ENCODE results near the gene PIGQ. TPM values are rescaled to one million over a fixed set of nuclear protein-coding genes. Genes with fewer than 3 reads are reported as not detected.

Gene PIGQ
- total and polyA plus RNA-seq, 2 experiments from 2014 or later = 30.2 to 62.3 TPM

DNA sequence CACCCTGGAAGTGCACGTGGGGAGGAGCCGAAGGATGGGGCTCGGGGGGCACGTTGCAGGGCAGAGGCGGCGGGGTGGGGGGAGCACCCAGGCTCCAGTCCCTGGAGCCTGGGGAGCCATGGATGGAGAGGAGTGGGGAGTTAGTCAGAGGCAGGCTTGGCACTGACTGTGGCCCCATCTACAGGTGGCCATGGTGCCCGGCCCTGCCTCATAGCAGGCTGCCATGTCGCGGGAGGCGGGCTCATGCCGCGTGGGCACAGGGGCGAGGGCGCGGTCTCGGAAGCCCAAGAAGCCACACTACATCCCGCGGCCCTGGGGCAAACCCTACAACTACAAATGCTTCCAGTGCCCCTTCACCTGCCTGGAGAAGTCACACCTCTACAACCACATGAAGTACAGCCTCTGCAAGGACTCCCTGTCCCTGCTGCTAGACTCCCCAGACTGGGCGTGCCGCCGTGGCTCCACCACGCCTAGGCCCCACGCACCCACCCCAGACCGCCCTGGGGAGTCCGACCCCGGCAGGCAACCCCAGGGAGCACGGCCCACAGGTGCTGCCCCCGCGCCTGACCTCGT lies 6.6 kb upstream of the PIGQ start:
- H3K4me2 ChIP-seq = no peak overlapping the region
- Mint-ChIP-seq H3K4me1 (no peaks in the 10 kb centered on the region), H3K36me3 (ENCODE audit: low read depth) (no peaks in the 10 kb centered on the region), H3K4me3 (no peak overlapping the region), H3K27me3 (ENCODE audit: insufficient read depth, low read depth, poor library complexity) (peaks cover 12% of the 10 kb centered on the region), H3K9me3 (no peaks in the 10 kb centered on the region), H3K27ac (no peak overlapping the region)
- no peak overlapping the region for H3K4me3 ChIP-seq
- no peaks in the 10 kb centered on the region for H4K20me1 ChIP-seq (replicated peaks; ENCODE audit: insufficient read depth)
- H3K36me3 ChIP-seq (ENCODE audit: insufficient read depth) = no peaks in the 10 kb centered on the region
- peaks cover 11% of the 10 kb centered on the region; the same call in 1 of the 2 replicates for H3K4me1 ChIP-seq (ENCODE audit: insufficient read depth)
- no peak overlapping the region for H2AFZ ChIP-seq
- no peaks in the 10 kb centered on the region for H3K79me2 ChIP-seq (replicated peaks; ENCODE audit: insufficient read depth)
- no peak for ATAC-seq
- H3K27ac ChIP-seq (ENCODE audit: low read depth) = no peak overlapping the region
- TF ChIP-seq EZH2phosphoT487 (IDR thresholded peaks at IDR 0.05; ENCODE audit: unreplicated experiment) = no peak
- no peak for TF ChIP-seq NANOG (IDR thresholded peaks at IDR 0.05; ENCODE audit: borderline replicate concordance)
- TF ChIP-seq, protein P1, sequence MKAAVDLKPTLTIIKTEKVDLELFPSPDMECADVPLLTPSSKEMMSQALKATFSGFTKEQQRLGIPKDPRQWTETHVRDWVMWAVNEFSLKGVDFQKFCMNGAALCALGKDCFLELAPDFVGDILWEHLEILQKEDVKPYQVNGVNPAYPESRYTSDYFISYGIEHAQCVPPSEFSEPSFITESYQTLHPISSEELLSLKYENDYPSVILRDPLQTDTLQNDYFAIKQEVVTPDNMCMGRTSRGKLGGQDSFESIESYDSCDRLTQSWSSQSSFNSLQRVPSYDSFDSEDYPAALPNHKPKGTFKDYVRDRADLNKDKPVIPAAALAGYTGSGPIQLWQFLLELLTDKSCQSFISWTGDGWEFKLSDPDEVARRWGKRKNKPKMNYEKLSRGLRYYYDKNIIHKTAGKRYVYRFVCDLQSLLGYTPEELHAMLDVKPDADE (IDR thresholded peaks at IDR 0.05) = no peak
- TF ChIP-seq STAT1 (IDR thresholded peaks at IDR 0.05; ENCODE audit: unreplicated experiment) = no peak
- no peak for TF ChIP-seq CREB1 (CRISPR knock-in tag; IDR thresholded peaks at IDR 0.05; ENCODE audit: low read depth)
- TF ChIP-seq ZNF331 (CRISPR knock-in tag; IDR thresholded peaks at IDR 0.05; ENCODE audit: low read depth) = no peak
- TF ChIP-seq, protein P2, sequence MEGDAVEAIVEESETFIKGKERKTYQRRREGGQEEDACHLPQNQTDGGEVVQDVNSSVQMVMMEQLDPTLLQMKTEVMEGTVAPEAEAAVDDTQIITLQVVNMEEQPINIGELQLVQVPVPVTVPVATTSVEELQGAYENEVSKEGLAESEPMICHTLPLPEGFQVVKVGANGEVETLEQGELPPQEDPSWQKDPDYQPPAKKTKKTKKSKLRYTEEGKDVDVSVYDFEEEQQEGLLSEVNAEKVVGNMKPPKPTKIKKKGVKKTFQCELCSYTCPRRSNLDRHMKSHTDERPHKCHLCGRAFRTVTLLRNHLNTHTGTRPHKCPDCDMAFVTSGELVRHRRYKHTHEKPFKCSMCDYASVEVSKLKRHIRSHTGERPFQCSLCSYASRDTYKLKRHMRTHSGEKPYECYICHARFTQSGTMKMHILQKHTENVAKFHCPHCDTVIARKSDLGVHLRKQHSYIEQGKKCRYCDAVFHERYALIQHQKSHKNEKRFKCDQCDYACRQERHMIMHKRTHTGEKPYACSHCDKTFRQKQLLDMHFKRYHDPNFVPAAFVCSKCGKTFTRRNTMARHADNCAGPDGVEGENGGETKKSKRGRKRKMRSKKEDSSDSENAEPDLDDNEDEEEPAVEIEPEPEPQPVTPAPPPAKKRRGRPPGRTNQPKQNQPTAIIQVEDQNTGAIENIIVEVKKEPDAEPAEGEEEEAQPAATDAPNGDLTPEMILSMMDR (conservative IDR thresholded peaks at IDR 0.05; ENCODE audit: low read depth in 2 of 2) = no peak
- TF ChIP-seq EZH2 (IDR thresholded peaks at IDR 0.05; ENCODE audit: low read depth, unreplicated experiment) = no peak
- no peak for TF ChIP-seq POLR2AphosphoS5 (IDR thresholded peaks at IDR 0.05; ENCODE audit: low read depth)
- TF ChIP-seq JUNB (IDR thresholded peaks at IDR 0.05; ENCODE audit: unreplicated experiment) = no peak
- TF ChIP-seq, protein P3, sequence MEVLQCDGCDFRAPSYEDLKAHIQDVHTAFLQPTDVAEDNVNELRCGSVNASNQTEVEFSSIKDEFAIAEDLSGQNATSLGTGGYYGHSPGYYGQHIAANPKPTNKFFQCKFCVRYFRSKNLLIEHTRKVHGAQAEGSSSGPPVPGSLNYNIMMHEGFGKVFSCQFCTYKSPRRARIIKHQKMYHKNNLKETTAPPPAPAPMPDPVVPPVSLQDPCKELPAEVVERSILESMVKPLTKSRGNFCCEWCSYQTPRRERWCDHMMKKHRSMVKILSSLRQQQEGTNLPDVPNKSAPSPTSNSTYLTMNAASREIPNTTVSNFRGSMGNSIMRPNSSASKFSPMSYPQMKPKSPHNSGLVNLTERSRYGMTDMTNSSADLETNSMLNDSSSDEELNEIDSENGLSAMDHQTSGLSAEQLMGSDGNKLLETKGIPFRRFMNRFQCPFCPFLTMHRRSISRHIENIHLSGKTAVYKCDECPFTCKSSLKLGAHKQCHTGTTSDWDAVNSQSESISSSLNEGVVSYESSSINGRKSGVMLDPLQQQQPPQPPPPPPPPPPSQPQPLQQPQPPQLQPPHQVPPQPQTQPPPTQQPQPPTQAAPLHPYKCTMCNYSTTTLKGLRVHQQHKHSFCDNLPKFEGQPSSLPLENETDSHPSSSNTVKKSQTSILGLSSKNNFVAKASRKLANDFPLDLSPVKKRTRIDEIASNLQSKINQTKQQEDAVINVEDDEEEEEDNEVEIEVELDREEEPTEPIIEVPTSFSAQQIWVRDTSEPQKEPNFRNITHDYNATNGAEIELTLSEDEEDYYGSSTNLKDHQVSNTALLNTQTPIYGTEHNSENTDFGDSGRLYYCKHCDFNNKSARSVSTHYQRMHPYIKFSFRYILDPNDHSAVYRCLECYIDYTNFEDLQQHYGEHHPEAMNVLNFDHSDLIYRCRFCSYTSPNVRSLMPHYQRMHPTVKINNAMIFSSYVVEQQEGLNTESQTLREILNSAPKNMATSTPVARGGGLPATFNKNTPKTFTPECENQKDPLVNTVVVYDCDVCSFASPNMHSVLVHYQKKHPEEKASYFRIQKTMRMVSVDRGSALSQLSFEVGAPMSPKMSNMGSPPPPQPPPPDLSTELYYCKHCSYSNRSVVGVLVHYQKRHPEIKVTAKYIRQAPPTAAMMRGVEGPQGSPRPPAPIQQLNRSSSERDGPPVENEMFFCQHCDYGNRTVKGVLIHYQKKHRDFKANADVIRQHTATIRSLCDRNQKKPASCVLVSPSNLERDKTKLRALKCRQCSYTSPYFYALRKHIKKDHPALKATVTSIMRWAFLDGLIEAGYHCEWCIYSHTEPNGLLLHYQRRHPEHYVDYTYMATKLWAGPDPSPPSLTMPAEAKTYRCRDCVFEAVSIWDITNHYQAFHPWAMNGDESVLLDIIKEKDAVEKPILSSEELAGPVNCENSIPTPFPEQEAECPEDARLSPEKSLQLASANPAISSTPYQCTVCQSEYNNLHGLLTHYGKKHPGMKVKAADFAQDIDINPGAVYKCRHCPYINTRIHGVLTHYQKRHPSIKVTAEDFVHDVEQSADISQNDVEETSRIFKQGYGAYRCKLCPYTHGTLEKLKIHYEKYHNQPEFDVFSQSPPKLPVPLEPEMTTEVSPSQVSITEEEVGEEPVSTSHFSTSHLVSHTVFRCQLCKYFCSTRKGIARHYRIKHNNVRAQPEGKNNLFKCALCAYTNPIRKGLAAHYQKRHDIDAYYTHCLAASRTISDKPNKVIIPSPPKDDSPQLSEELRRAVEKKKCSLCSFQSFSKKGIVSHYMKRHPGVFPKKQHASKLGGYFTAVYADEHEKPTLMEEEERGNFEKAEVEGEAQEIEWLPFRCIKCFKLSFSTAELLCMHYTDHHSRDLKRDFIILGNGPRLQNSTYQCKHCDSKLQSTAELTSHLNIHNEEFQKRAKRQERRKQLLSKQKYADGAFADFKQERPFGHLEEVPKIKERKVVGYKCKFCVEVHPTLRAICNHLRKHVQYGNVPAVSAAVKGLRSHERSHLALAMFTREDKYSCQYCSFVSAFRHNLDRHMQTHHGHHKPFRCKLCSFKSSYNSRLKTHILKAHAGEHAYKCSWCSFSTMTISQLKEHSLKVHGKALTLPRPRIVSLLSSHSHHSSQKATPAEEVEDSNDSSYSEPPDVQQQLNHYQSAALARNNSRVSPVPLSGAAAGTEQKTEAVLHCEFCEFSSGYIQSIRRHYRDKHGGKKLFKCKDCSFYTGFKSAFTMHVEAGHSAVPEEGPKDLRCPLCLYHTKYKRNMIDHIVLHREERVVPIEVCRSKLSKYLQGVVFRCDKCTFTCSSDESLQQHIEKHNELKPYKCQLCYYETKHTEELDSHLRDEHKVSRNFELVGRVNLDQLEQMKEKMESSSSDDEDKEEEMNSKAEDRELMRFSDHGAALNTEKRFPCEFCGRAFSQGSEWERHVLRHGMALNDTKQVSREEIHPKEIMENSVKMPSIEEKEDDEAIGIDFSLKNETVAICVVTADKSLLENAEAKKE (CRISPR knock-in tag; IDR thresholded peaks at IDR 0.05) = no peak
- no peak for DNase-seq (ENCODE audit: low spot score)
- H3K27me3 ChIP-seq (ENCODE audit: insufficient read depth) = peaks cover 34% of the 10 kb centered on the region
- H3F3A ChIP-seq (replicated peaks; ENCODE audit: low read depth) = 0 out of 2 replicates have a peak, but pooled peaks cover 2% of the 10 kb centered on the region
- H3K9me2 ChIP-seq (ENCODE audit: insufficient read depth) = no peaks in the 10 kb centered on the region

All from GM23338 (cell line).